Karpas-422 (cell line): ENCODE data around the gene LRP3. TPM values are rescaled to one million over a fixed set of nuclear protein-coding genes. Genes with fewer than 3 reads are reported as not detected.
A peak's percentile ranks its signal among the peaks of the same experiment; 100 is the strongest.

ENCODE experiments used
- DNase-seq: peaks from one replicate; pipeline ENCODE4 v3.0.0-alpha.2; 2015
- H2AFZ ChIP-seq: fragments of 200-600 bp; sonication (generic); 2 replicates; pipeline ENCODE4 v1.6.1; 2014; ENCODE audit warnings: antibody characterized with exemption, low read length, mixed read lengths
- H3K27ac ChIP-seq: fragments of 200-600 bp; sonication (generic); 2 replicates; pipeline ENCODE4 v1.5.1; 2014; ENCODE audit warnings: mild to moderate bottlenecking, low read length, moderate library complexity
- H3K27me3 ChIP-seq: fragments of 200-600 bp; sonication (generic); 2 replicates; pipeline ENCODE4 v1.6.1; 2014; ENCODE audit warnings: low read length, mixed read lengths
- H3K36me3 ChIP-seq: fragments of 200-600 bp; sonication (generic); 2 replicates; pipeline ENCODE4 v1.6.1; 2014; ENCODE audit warnings: low read length, mixed read lengths; ENCODE audit not compliant: insufficient read depth
- H3K4me1 ChIP-seq: fragments of 200-600 bp; sonication (generic); 2 replicates; pipeline ENCODE4 v1.6.1; 2014; ENCODE audit warnings: mild to moderate bottlenecking, low read length, mixed read lengths
- H3K4me2 ChIP-seq: fragments of 200-600 bp; sonication (generic); 2 replicates; pipeline ENCODE4 v1.6.1; 2014; ENCODE audit warnings: low read length, low read depth, mild to moderate bottlenecking; ENCODE audit not compliant: poor library complexity, severe bottlenecking
- H3K4me3 ChIP-seq: fragments of 200-600 bp; sonication (generic); 2 replicates; pipeline ENCODE4 v1.5.1; 2014; ENCODE audit warnings: mild to moderate bottlenecking, antibody characterized with exemption, low read length, mixed read lengths
- H3K79me2 ChIP-seq: fragments of 200-600 bp; sonication (generic); 2 replicates; pipeline ENCODE4 v1.6.1; 2014; ENCODE audit warnings: mild to moderate bottlenecking, low read length, mixed read lengths
- H3K9ac ChIP-seq: fragments of 200-600 bp; sonication (generic); 2 replicates; pipeline ENCODE4 v1.6.0; 2014; ENCODE audit warnings: low read length
- H3K9me2 ChIP-seq: fragments of 200-600 bp; sonication (generic), shearing (Covaris generic); replicated peaks from 2 replicates; pipeline ENCODE4 v1.6.0; 2014; ENCODE audit warnings: mild to moderate bottlenecking, low read length, moderate library complexity; ENCODE audit not compliant: insufficient read depth
- H3K9me3 ChIP-seq: fragments of 300-700, 200-600 bp; sonication (generic); 2 replicates; pipeline ENCODE4 v1.6.1; 2014; ENCODE audit warnings: low read length, mixed read lengths
- H4K20me1 ChIP-seq: fragments of 200-600 bp; sonication (generic); 2 replicates; pipeline ENCODE4 v1.6.1; 2014; ENCODE audit warnings: mild to moderate bottlenecking, antibody characterized with exemption, low read length, low read depth; ENCODE audit not compliant: insufficient read depth
- total RNA-seq: library from RNA; depleted of rRNA; stranded (reverse); fragments of >200 nt; shearing (Covaris generic); gene quantifications from 2 replicates; pipeline ENCODE4 v1.2.3, GENCODE V29; 2014; ENCODE audit warnings: low replicate concordance

Gene LRP3
- total RNA-seq, 1 experiment from 2014 or later = not detected

GRCh38 chr19:33171222-33171795 lies 22.8 kb upstream of the LRP3 start:
- DNase-seq = no peak
- H3K79me2 ChIP-seq = peaks cover 11% of the 10 kb centered on the region
- H3K36me3 ChIP-seq = no peaks in the 10 kb centered on the region
- H3K4me1 ChIP-seq = peaks cover 9% of the 10 kb centered on the region
- no peaks in the 10 kb centered on the region for H3K9me3 ChIP-seq
- H3K9me2 ChIP-seq = no peaks in the 10 kb centered on the region
- no peak overlapping the region for H3K9ac ChIP-seq
- no peaks in the 10 kb centered on the region; the same call in 1 of the 2 replicates for H4K20me1 ChIP-seq
- no peak overlapping the region for H3K4me2 ChIP-seq
- no peak overlapping the region for H3K4me3 ChIP-seq
- no peaks in the 10 kb centered on the region for H3K27me3 ChIP-seq
- no peak overlapping the region for H2AFZ ChIP-seq
- no peak overlapping the region for H3K27ac ChIP-seq

- Histone ChIP-seq H3K9ac (no peak overlapping the region), H3K27ac (no peak overlapping the region), H3K4me2 (no peak overlapping the region), H3K4me3 (no peak overlapping the region), H3K79me2 (peaks cover 12% of the 10 kb centered on the region), H3K36me3 (no peaks in the 10 kb centered on the region), H3K27me3 (no peaks in the 10 kb centered on the region), H4K20me1 (no peaks in the 10 kb centered on the region; the same call in 1 of the 2 replicates), H2AFZ (no peak overlapping the region), H3K9me2 (no peaks in the 10 kb centered on the region), H3K4me1 (peaks cover 9% of the 10 kb centered on the region), H3K9me3 (no peaks in the 10 kb centered on the region)
- no peak for DNase-seq
Observed at GRCh38 chr19:33171916-33172359, 22.2 kb upstream of the LRP3 start.

GRCh38 chr19:33174186-33174585 lies 19.9 kb upstream of the LRP3 start:
- H3K9me2 ChIP-seq = no peaks in the 10 kb centered on the region
- no peaks in the 10 kb centered on the region; the same call in 1 of the 2 replicates for H4K20me1 ChIP-seq
- H3K4me1 ChIP-seq = peaks cover 19% of the 10 kb centered on the region
- no peaks in the 10 kb centered on the region for H3K36me3 ChIP-seq
- H3K4me3 ChIP-seq = no peak overlapping the region
- no peak overlapping the region for H3K9ac ChIP-seq
- H3K9me3 ChIP-seq = no peaks in the 10 kb centered on the region
- H2AFZ ChIP-seq = no peak overlapping the region
- no peak overlapping the region for H3K4me2 ChIP-seq
- H3K27me3 ChIP-seq = no peaks in the 10 kb centered on the region
- DNase-seq = no peak
- H3K79me2 ChIP-seq = peaks cover 12% of the 10 kb centered on the region
- H3K27ac ChIP-seq = no peak overlapping the region

- Histone ChIP-seq H3K27ac (no peak overlapping the region), H3K79me2 (peaks cover 12% of the 10 kb centered on the region), H3K36me3 (no peaks in the 10 kb centered on the region), H2AFZ (no peak overlapping the region), H3K9me3 (no peaks in the 10 kb centered on the region), H4K20me1 (no peaks in the 10 kb centered on the region; the same call in 1 of the 2 replicates), H3K4me3 (peak overlapping the region; percentile 78), H3K27me3 (no peaks in the 10 kb centered on the region), H3K9ac (peak overlapping the region; percentile 83), H3K4me2 (peak overlapping the region; percentile 92), H3K4me1 (peaks cover 19% of the 10 kb centered on the region), H3K9me2 (no peaks in the 10 kb centered on the region)
- no peak for DNase-seq
Observed at GRCh38 chr19:33175156-33175782, 18.9 kb upstream of the LRP3 start.

GRCh38 chr19:33175886-33176669 lies 18.1 kb upstream of the LRP3 start:
- Histone ChIP-seq H2AFZ (peak overlapping the region; percentile 76; the same call in 1 of the 2 replicates), H4K20me1 (no peaks in the 10 kb centered on the region; the same call in 1 of the 2 replicates), H3K4me1 (peaks cover 19% of the 10 kb centered on the region), H3K27ac (no peak overlapping the region), H3K27me3 (no peaks in the 10 kb centered on the region), H3K36me3 (no peaks in the 10 kb centered on the region), H3K9ac (peak overlapping the region; percentile 83), H3K4me3 (peak overlapping the region; percentile 78), H3K9me3 (no peaks in the 10 kb centered on the region), H3K4me2 (peak overlapping the region; percentile 92), H3K9me2 (no peaks in the 10 kb centered on the region), H3K79me2 (peaks cover 12% of the 10 kb centered on the region)
- peak; percentile 52 for DNase-seq

GRCh38 chr19:33176670-33177416 lies 17.3 kb upstream of the LRP3 start:
- H3K9ac ChIP-seq = peak overlapping the region; percentile 83
- H3K27me3 ChIP-seq = no peaks in the 10 kb centered on the region
- no peak overlapping the region for H3K27ac ChIP-seq
- H3K4me2 ChIP-seq = peak overlapping the region; percentile 92
- DNase-seq = peak; percentile 99
- H4K20me1 ChIP-seq = no peaks in the 10 kb centered on the region; the same call in 1 of the 2 replicates
- H3K4me1 ChIP-seq = peaks cover 19% of the 10 kb centered on the region
- peak overlapping the region; percentile 78 for H3K4me3 ChIP-seq
- no peaks in the 10 kb centered on the region for H3K9me2 ChIP-seq
- H2AFZ ChIP-seq = peak overlapping the region; percentile 76; the same call in 1 of the 2 replicates
- H3K79me2 ChIP-seq = peaks cover 12% of the 10 kb centered on the region
- no peaks in the 10 kb centered on the region for H3K9me3 ChIP-seq
- H3K36me3 ChIP-seq = no peaks in the 10 kb centered on the region

GRCh38 chr19:33177417-33177979 lies 16.6 kb upstream of the LRP3 start:
- peak overlapping the region; percentile 68; the same call in 1 of the 2 replicates for H2AFZ ChIP-seq
- H3K4me2 ChIP-seq = peak overlapping the region; percentile 92
- no peaks in the 10 kb centered on the region for H3K27me3 ChIP-seq
- H3K9me2 ChIP-seq = no peaks in the 10 kb centered on the region
- peaks cover 12% of the 10 kb centered on the region for H3K79me2 ChIP-seq
- H3K27ac ChIP-seq = no peak overlapping the region
- H3K4me1 ChIP-seq = peaks cover 19% of the 10 kb centered on the region
- no peak for DNase-seq
- H3K9me3 ChIP-seq = no peaks in the 10 kb centered on the region
- no peaks in the 10 kb centered on the region for H3K36me3 ChIP-seq
- H3K4me3 ChIP-seq = peak overlapping the region; percentile 67
- peak overlapping the region; percentile 67 for H3K9ac ChIP-seq
- no peaks in the 10 kb centered on the region; the same call in 1 of the 2 replicates for H4K20me1 ChIP-seq
